CD4-positive, alpha-beta T cell treated with Interleukin-17A for 4 hours (primary cell): ENCODE measurements around the gene PKD1.

Source experiments
- DNase-seq: peaks from one replicate; pipeline ENCODE4 v3.0.0-alpha.2; 2020; ENCODE audit warnings: mixed read lengths

The PKD1 gene

GRCh38 chr16:2043667-2044451 lies 91.8 kb downstream of the PKD1 start:
- no peak for DNase-seq

GRCh38 chr16:2042986-2043666 lies 92.6 kb downstream of the PKD1 start:
- no peak for DNase-seq

DNA sequence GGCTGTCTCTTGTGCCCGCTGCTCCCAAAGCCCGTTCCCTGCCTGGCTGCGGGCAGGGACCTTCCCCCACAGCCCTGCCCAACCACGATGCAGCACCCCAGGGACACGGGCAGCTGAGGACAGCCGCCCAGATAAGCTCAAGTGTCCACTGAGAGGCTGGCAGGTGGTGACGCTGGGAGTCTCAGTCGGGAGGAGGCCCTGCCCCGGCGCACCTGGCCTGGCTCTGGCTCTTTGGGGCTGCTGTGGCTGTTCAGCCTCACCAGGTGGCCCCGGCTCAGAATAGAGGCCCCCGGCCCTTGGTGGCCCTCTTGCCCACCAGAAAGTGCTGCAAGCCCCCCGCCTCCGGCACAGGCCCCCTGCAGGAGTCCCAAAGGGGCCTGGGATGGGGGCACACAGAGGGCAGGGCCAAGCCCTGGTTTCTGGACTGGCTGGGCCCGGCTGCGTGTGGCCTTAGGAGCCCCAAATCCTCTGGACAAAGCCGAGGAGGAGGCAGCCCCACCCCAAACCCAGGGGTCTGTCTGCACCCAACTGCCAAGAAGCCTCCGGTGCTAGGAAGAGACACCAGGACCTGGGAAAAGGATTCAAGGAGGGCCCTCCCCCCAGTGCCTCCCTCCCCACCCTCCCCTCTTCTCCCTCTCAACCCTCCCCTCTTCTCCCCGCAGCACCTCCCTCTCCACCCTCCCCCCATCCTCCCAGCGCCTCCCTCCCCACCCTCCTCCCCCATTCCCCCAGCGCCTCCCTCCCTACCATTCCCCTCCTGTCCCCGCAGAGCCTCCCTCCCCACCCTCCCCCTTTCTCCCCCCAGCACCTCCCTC lies 93.3 kb downstream of the PKD1 start:
- DNase-seq: no peak

DNA sequence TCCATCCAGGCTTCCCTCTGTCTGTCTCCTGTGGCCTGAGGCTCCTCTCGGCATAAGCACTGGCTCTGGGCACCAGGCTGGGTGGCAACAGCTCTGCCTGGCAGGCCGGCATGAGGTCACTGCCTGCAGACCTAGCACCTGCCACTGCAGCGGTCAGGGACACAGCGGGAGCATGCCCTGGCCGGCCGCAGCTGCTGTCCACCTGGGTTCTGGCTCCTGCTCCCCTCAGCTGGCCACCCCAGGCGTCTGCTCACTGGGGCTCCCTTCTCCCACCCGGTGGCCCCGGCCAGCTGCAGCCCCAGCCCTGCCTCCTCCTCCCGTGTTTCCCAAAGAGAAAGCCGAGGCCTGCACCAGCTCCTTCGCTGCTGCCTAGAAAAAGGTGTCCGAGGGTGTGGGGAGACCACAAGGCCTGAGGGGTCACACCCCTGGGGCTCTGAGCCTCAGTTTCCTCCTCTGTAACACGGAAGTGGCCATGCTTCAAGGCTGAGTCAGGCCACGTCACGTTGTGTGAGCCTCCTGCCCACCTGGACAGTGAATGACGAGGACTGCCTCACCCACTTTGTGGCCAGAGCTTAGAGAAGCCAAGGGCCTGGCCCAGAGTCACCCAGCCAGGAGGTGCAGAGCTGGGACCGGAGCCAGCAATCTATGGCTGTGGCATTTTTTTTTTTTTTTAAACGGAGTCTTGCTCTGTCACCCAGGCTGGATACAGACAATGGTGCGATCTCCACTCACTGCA lies 94.7 kb downstream of the PKD1 start:
- no peak for DNase-seq

- no peak for DNase-seq
These were observed 95.5 kb downstream of the PKD1 start for GRCh38 chr16:2040041-2040786.

DNA sequence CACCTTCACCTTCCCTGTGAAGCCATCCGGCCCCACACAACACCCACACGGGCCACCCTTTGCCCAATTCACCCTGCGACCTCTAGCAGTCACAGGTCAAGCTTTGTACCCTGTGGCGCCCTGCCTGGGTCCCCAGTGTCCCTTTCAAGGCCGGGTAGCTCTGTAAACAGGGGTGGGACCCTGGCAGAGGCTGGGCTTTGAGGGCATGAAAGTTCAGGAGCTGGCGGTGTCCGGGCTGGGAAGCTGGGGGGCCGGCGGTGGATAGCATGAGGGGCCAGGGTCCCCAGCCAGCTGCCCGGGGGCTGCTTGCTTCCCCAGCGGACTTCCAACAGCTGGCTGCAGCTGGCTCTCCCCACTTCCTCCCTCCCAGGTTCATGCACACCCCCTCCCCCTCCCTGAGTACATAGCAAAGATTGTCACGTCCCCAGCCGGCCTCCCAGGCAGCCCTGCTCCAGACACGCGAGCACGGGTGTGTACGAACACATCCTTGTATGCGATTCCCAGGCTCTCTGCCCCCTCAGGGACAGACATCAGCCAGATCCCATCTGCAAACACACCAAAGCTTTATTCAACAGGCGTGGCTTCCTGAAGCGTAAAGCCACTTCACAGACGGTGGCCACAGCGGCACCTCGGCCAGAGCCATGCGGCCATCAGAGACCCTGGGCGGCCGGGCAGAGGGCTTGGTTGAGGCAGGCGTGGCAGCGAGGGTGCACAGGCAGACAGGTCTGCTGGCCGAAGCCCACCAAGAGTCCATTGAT lies 96.2 kb downstream of the PKD1 start:
- DNase-seq: no peak
